ENCODE data around the gene MBNL1. TPM values are rescaled to one million over a fixed set of nuclear protein-coding genes. Genes with fewer than 3 reads are reported as not detected.

MBNL1 gene
- total RNA-seq, 2 experiments from 2014 or later: 163 to 174 TPM

- BruUV-seq (replicated peaks): TSS peak; percentile 56
- intact Hi-C loops (cut with micrococcal nuclease; ENCODE audit: unreplicated experiment): loop anchor here (1.0 to 5.0 kb wide), 3 partner anchors 87 to 176 kb away; no protein-coding TSS in a partner anchor
- no peaks in the 10 kb centered on the region for H3K9me2 ChIP-seq (ENCODE audit: insufficient read depth, low read length)
- DNase-seq (ENCODE audit: low spot score): peak; percentile 88
- CTCF ChIA-PET (ENCODE audit: unreplicated experiment): no interaction called here
- POLR2A ChIA-PET: interaction anchor here (0.6 to 9.0 kb wide), 15 partner anchors 8 to 525 kb away, joined by 3 to 79 read pairs (median 6); no protein-coding TSS in a partner anchor
- peaks cover 36% of the 10 kb centered on the region for H4K20me1 ChIP-seq (ENCODE audit: insufficient read depth, low read length)
- H3K79me2 ChIP-seq (ENCODE audit: insufficient read depth, low read depth, low read length): peaks cover 62% of the 10 kb centered on the region
- peak overlapping the region; percentile 92 for H3K4me2 ChIP-seq (ENCODE audit: low read length)
- peaks cover 40% of the 10 kb centered on the region for H3K36me3 ChIP-seq (ENCODE audit: insufficient read depth, low read length)
- TF ChIP-seq, protein P1, sequence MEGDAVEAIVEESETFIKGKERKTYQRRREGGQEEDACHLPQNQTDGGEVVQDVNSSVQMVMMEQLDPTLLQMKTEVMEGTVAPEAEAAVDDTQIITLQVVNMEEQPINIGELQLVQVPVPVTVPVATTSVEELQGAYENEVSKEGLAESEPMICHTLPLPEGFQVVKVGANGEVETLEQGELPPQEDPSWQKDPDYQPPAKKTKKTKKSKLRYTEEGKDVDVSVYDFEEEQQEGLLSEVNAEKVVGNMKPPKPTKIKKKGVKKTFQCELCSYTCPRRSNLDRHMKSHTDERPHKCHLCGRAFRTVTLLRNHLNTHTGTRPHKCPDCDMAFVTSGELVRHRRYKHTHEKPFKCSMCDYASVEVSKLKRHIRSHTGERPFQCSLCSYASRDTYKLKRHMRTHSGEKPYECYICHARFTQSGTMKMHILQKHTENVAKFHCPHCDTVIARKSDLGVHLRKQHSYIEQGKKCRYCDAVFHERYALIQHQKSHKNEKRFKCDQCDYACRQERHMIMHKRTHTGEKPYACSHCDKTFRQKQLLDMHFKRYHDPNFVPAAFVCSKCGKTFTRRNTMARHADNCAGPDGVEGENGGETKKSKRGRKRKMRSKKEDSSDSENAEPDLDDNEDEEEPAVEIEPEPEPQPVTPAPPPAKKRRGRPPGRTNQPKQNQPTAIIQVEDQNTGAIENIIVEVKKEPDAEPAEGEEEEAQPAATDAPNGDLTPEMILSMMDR (conservative IDR thresholded peaks at IDR 0.05; ENCODE audit: low read length): no peak
- TF ChIP-seq EZH2phosphoT487 (IDR thresholded peaks at IDR 0.05; ENCODE audit: borderline replicate concordance, low read depth, low read length): no peak
- H3K9me3 ChIP-seq (ENCODE audit: low read length): no peaks in the 10 kb centered on the region; the same call in 1 of the 2 replicates
- H3K4me1 ChIP-seq (ENCODE audit: insufficient read depth, low read length, poor library complexity, severe bottlenecking): peaks cover 54% of the 10 kb centered on the region
- H3K27ac ChIP-seq (ENCODE audit: low read depth, low read length, poor library complexity, severe bottlenecking): peak overlapping the region; percentile 94
- H2AFZ ChIP-seq (ENCODE audit: low read length): peak overlapping the region; percentile 83; the same call in 1 of the 2 replicates
- H3K4me3 ChIP-seq (ENCODE audit: low read depth, low read length, poor library complexity, severe bottlenecking): peak overlapping the region; percentile 79
Measured at GRCh38 chr3:152269056-152269830, 514 bp downstream of the MBNL1 start.

- intact Hi-C loops (cut with micrococcal nuclease; ENCODE audit: unreplicated experiment): loop anchor here (1.0 to 5.0 kb wide), 3 partner anchors 88 to 175 kb away; no protein-coding TSS in a partner anchor
- H3K4me3 ChIP-seq (ENCODE audit: low read depth, low read length, poor library complexity, severe bottlenecking): peak overlapping the region; percentile 79
- H4K20me1 ChIP-seq (ENCODE audit: insufficient read depth, low read length): peaks cover 45% of the 10 kb centered on the region
- BruUV-seq (replicated peaks): no TSS peak
- peak overlapping the region; percentile 92 for H3K4me2 ChIP-seq (ENCODE audit: low read length)
- peak overlapping the region; percentile 94 for H3K27ac ChIP-seq (ENCODE audit: low read depth, low read length, poor library complexity, severe bottlenecking)
- peaks cover 62% of the 10 kb centered on the region for H3K4me1 ChIP-seq (ENCODE audit: insufficient read depth, low read length, poor library complexity, severe bottlenecking)
- CTCF ChIA-PET (ENCODE audit: unreplicated experiment): no interaction called here
- peaks cover 70% of the 10 kb centered on the region for H3K79me2 ChIP-seq (ENCODE audit: insufficient read depth, low read depth, low read length)
- TF ChIP-seq, protein P1 (conservative IDR thresholded peaks at IDR 0.05; ENCODE audit: low read length): no peak
- TF ChIP-seq EZH2phosphoT487 (IDR thresholded peaks at IDR 0.05; ENCODE audit: borderline replicate concordance, low read depth, low read length): no peak
- DNase-seq (ENCODE audit: low spot score): peak; percentile 63
- POLR2A ChIA-PET: interaction anchor here (0.7 to 9.0 kb wide), 9 partner anchors 13 to 526 kb away, joined by 3 to 79 read pairs (median 8); no protein-coding TSS in a partner anchor
- peak overlapping the region; percentile 83; the same call in 1 of the 2 replicates for H2AFZ ChIP-seq (ENCODE audit: low read length)
- no peaks in the 10 kb centered on the region for H3K9me2 ChIP-seq (ENCODE audit: insufficient read depth, low read length)
- H3K9me3 ChIP-seq (ENCODE audit: low read length): no peaks in the 10 kb centered on the region; the same call in 1 of the 2 replicates
- peaks cover 40% of the 10 kb centered on the region for H3K36me3 ChIP-seq (ENCODE audit: insufficient read depth, low read length)
Measured at GRCh38 chr3:152269831-152270734, 1.4 kb downstream of the MBNL1 start.
